Activated CD4-positive, alpha-beta T cell treated with anti-CD3 and anti-CD28 coated beads for 48 hours (primary cell): ENCODE results near the gene EML6.
"Not testable (repeated sequence)": the region's sequence is repeated elsewhere in the genome, so short reads cannot be mapped to it uniquely, and the experiment has no call there.

Source experiments
- DNase-seq: peaks from one replicate; pipeline ENCODE4 v3.0.0-alpha.2; 2020

EML6 gene

DNA sequence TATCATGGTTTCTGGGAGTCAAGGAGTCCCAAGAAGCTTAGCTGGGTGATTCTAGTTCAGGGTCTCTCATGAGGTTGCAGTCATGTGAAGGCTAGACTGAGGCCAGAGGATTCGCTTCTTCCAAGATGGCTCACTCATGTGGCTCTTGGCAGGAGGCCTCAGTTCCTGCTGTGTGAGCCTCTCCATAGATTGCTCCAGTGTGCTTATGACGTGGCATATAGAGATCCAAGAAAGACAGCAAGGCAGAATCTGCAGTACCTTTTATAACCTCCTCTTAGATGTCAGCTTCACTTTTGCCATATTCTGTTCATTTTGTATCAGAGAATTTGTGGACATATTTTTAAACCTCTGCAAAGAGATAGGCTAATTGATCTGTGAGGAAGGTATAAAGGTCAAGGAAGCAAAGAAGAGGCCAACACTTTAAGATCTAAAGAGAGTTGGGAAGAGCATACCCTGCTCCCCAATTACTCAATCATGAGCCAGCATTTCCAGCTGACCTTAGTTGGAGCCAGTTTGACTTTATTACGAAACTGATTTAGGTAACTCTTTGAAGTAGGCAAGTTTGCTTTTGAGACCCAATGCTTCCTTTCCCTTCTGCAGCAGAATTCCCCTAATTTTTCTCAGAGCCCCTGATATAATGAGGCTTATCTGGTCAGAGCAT is 134.7 kb downstream of the EML6 start:
- no peak for DNase-seq

DNA sequence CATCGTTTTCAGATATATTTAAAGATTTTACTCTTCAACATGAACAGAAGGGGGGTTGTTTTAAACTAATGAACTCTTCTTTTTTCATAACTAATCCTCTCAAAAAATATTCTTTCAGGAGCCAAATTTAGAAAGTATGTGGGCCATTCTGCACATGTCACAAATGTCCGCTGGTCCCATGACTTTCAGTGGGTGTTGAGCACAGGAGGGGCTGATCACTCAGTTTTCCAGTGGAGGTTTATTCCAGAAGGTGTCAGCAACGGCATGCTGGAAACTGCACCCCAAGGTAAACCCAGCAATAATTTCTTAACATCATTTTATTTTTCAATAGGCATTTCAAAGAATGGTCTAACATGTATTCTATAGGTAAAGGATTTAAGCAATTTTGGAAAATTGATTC is 136.0 kb downstream of the EML6 start:
- no peak for DNase-seq

DNA sequence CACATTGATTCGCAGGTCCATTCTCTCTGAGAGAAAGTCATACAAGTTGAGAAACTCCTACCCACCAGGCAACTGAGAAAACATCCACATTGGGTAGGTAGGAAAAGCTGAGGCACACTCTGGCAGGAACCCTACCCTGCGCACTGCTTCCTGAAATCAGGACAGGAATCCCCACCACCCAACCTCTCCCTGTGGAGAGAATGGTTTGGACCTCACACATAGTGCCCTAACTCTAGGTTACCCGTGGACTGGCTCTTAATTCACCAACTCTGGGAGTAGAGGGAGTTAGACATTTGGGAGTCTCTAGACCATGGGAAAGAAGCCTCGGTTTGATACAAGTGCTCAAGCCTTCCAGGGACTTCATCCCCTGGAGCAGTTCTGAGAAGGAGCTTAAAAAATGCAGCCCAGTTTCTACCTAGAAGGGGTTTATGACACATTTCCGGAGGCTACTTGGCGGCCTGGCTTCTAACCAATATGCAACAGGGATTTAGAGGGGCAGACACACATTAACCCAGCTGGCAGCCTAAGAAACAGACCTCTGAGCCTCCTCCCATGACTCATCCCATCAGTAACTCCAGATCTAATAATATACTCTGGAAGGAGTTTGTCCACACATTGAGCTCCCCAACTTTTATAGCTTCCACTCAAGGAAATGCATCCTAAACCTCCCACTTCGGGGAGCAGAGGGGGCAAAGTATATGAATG is 136.7 kb downstream of the EML6 start:
- no peak for DNase-seq

DNA sequence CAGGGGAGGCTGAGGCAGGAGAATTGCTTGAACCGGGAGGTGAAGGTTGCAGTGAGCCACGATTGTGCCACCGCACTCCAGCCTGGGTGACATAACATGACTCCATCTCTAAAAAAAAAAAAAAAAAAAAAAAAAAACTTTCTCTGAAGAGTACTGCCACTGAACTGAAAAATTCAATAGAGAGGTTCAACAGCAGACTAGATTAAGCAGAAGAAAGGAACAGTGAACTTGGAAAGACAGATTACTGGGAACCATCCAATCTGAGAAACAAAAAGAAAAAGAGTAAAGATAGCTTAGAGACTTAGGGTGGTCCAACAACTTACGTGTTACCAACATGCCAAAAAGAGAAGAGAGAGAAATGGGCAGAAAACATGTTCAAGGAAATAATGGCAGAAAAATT is 138.8 kb downstream of the EML6 start:
- DNase-seq: no peak

DNA sequence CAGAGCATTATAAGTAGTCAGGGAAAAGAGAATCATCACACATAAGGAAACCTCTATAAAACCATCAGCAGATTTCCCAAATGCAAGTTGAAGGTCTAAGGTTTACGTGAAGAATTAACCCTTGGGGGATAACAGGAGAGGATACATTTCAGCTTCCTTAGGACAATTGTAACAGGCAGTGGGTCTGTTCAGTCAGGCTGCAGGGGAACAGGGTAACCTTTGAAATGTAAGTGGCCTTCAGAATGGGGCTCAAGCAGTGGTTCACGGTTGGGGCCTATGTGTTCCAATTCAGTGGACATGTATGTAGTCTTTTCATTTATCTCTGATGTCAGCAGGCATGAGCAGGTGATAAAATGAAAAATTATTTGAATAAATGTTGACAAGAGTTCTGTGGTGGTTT is 139.3 kb downstream of the EML6 start:
- no peak for DNase-seq

DNA sequence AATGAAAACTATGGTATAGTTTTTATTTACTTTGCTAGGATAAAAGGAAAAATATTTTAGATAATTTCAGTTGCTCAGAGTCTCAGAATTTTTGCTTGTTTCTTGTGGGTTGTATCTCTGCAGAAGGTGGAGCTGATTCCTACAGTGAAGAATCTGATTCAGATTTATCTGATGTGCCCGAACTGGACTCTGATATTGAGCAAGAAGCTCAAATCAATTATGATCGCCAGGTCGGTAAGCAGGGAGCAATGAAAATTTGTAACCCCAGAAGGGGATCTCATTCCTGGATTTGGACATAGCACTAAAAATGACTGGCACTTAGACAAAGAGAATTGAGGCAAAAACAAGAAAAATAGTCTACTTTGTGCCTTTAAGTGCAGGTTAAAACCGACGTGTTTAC is 140.2 kb downstream of the EML6 start:
- DNase-seq: no peak

DNA sequence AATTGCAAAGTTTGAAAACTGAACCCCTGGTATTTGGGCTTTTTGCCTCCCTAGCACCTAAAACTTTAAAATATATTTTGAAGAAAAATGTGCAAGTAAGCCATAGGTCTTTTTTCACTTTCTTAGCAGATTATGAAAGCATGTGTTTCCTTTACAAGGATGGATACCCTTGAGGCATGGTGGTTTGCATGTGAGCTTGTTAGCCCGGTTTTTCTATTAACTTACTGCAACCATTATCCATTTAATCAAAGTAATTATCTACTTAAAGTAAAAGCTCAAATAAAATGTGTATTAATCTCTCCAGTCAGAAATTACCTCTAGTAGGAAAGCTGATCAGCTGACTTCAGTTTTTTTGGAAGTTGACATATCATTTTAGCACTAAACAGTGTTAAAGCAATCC is 140.6 kb downstream of the EML6 start:
- no peak for DNase-seq

DNA sequence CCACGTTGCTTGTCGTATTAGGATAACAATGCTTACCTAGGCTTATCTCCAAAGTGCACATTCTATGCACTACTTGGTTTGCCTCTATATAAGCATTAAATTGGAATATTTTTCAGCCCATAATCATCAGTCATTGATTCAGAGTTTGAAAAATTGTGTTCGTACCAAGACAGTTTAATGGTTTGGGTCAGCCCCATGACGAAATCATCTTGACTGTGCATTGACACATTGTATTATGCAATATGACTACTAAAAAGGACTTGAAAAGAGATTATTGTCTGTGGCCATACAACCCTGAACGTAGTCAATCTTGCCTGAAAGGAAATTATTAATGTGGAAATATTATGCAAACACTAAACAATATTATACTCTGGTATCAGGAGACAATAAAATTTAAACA is 141.3 kb downstream of the EML6 start:
- DNase-seq: no peak

DNA sequence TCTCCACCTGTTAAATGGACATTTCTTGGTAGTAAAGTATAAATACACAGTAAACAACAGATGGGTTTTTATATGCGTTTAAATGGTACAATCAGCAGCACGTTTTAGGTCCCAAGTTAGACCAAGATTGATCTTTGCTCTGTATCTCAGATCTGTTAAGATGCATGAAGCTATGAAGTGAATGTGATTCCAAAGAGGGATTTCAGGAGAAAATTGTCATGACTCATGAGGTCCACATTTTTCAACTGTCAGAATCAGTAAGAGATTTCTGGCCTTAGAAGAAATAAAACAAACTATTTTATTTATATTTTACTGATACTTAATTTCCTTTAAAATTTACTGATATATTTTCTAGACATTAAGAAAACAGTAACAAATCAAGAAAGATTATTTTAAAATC is 142.7 kb downstream of the EML6 start:
- DNase-seq: no peak

DNA sequence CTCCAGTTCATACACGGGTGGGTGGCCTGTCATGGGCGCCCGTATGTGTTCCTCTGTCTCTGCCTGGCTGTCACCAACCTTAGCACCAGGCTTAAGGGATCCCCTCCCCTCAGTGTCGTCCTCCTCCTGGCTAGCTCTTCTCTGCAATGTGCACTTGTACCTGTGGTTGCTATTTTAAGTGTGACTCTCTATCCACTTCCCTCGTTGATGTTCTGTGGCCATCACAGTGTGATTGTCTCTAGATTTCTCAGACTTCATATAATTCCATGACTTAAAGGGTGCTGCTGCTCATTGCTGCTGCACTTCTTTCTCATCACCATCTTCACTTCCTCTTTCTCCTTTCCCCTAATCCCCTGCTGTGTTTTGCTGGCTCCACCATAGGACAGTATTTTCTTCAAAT is 143.4 kb downstream of the EML6 start:
- no peak for DNase-seq

DNA sequence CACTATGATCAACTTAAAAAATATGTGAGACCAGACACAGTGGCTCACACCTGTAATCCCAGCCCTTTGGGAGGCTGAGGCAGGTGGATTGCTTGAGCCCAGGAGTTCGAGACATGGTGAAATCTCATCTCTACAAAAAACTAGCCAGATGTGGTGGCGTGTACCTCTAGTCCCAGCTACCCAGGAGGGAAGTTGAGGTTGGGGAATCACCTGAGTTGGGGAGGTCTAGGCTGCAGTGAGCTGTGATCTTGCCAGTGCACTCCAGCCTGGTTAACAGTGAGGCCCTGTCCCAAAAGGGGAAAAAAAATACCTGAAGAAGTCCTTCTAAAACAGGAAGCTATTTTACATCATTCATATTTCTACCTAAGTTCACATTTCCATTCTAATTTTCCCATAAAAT is 144.0 kb downstream of the EML6 start:
- DNase-seq: no peak

DNA sequence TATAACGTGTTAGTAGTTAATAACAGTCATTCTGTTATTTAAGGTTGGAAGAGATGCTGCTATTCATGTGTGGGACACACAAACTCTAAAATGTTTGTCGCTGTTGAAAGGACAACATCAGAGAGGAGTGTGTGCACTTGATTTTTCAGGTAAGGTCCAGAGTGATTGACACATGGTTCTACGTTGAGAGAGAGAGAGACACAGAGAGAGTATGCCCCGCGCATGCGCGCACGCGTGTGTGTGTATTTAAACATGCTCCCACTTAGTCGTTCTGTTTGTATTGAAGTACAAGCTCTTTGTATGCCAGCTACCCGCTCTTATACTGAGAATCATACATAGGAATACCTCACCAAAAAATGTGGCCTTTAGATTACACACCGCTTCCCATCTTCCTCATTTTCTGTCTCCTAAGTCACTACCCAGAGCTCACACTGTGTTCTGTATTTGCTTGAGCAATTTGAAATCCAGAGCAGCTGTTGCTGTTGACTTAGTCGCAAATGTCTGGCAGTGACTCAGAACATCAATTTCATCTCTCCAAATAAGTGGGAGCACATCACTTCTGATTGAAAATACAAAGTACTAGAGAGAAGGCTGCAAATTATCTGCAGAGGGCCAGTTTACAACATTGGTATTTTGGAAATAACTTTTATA is 148.1 kb downstream of the EML6 start:
- DNase-seq: no peak

DNA sequence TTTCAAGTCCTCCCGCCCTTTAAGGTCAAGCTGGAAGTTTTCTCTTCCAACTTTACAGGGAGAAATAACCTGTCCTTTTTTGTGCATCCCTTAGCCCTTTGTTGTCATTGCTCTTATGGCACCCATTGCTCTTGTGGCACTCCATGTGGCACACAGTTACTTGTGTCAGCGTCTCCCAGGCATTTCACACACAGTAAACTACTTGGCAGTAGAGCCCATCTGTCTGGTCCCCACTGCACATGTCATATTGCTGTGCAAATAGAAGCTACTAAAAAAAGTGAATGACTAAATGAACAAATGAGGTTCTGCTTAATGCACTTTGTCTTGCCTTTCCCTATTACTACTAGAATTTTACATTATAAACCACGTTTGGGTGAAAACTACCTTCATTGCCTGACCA is 149.3 kb downstream of the EML6 start:
- no peak for DNase-seq

DNA sequence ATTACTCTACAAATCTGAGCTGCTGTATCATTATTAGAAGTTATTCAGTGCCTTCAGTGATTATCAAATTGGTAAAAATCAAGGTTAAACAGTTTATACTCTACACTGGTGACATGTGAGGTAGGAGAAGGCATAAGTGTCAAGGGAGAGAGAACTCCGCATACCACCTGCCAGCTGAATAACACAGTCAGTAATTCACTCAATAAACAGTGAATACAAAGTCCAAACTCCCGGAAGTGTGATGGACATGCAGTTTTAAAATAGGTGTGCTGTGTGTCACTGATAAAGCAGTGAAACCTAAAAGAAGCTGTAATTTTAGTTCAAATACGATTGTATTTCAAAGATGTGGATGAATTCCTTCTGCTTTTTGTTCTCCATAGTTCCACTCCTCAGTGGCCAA is 149.8 kb downstream of the EML6 start:
- DNase-seq: not testable (repeated sequence)

DNA sequence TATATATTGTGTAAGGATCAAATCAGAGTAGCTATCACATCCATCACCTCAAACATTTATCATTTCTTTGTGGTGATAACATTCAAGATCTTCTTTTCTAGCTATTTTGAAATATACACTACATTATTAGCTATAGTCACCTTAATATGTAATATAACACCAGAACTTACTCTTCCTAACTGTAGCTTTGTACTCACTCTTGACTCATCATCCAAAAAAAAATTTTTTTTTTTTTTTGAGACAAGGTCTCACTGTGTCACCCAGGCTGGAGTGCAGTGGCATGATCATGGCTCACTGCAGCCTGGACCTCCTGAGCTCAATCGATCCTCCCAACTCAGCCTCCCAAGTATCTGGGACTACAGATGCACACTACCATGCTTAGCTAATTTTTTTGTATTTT is 153.3 kb downstream of the EML6 start:
- DNase-seq: no peak

DNA sequence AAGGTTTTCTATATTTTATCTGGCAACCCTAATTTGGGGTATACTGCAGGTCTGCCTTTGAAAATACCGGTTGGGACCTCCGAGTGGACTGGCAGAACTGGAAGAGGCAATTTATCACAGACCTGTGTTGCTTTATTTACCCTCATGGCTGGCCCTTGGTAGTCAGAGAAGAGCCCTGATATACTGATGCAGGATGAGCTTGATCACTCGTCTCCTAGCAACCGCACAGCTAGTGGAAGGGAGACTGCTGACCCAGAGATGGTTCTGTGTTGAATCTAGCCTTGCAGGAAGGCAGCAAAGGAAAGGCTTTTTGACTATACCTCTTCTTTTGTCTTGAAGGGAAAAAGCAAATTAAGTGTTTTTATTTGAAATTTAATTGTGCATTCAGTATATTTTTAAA is 154.7 kb downstream of the EML6 start:
- no peak for DNase-seq

DNA sequence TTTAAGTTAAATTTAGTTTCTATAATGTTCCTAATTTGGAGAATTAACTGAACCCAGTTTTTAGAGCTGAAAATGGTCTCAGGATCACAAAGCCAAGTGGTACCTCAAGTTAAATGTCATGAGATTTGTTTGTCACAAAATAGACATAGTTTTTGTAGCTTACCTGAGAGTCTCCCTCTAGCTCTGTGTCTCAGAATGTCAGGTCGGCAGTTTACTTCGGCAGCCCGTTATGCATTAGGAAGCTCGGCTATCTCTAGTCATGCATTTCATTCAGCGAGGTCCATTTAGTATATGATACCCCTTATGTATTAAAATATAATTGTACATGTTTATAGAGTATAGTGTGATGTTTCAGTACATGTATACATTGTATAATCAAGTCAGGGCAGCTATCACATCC is 155.6 kb downstream of the EML6 start:
- no peak for DNase-seq

DNA sequence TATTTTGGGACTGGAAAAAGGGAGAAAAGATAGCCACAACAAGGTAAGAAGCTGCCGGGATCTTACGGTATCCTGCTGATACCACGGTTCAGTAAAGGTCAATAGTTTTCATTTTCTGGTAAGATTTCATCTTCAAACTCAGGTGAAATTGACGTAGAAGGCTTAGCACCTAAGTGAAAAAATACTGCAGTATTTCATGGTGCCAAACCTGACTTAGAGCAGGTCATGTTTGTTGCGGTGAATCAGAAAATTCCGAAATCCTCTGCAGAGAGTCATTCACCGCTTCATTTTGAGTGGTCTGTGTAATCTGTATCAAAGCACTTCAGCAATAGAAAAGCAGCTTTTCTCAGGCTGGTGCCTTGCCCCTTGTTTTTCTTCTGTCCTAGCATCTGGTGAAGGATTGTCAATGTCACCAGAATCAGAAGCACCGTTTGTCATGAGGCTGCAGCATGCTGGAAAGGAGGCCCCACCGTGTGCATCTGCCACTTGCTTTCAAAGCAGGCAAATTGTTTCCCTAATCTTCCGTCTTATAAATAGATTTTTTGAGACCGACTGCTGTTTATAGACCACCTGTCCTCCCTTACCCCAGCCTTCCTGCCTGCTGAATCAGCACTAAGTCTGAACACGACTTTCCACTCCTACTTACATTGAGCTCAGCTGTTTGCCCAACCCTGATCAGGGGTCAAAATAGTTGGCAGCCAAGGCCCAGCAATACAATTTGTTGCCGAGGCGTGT is 156.3 kb downstream of the EML6 start:
- no peak for DNase-seq

DNA sequence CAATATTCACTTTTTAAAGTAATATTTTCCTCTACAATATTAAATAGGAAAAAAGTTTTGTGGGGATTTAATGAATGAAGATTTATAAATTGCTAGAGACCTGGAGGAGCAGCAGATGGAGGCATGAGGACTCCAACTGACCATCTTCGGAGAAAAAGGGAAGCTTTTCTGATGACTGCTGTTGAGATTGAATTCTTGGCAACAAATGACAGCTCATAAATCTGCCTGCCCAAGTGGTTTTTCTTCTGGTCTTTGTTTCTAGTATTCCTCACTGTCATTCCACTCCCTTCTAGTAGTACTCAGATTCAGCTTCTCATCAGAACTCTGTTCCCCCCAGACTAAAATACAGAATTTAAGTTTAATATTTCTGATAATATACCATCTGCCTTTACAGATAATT is 157.0 kb downstream of the EML6 start:
- DNase-seq: no peak

DNA sequence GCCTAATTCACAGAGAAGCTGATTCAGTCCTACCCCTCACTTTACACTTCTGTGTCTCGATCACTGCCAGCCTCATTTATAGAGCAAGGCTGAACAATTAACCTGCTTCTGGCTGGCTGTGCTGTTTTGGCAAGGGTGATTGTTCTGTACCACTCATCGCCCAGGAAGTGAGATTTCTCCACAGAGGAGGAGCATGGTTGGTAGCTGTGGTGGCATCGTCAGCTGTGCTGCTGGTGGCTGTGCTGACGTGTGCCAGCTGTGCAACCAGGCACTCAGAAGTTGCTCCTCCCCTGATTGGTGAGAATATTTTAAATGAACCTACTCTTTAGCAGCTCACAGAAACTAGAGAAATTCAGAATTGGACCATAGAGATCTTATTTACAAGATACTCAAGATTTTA is 158.3 kb downstream of the EML6 start:
- peak; percentile 14 for DNase-seq

DNA sequence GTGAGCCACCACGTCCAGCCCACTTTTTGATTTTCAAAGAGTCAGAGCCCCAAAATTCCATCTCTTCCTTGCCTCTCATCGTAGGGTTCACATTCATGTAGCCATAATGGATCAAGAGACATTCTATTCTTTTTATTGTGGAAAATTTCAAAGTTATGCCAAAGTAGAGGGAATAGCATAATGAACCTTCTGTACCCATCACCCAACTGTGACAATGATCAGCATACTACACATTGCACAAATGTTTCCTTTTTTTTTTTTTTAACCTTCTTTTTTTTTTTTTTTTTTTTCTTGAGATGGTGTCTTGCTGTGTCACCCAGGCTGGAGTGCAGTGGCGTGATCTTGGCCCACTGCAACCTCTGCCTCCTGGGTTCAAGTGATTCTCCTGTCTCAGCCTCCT is 162.4 kb downstream of the EML6 start:
- no peak for DNase-seq

DNA sequence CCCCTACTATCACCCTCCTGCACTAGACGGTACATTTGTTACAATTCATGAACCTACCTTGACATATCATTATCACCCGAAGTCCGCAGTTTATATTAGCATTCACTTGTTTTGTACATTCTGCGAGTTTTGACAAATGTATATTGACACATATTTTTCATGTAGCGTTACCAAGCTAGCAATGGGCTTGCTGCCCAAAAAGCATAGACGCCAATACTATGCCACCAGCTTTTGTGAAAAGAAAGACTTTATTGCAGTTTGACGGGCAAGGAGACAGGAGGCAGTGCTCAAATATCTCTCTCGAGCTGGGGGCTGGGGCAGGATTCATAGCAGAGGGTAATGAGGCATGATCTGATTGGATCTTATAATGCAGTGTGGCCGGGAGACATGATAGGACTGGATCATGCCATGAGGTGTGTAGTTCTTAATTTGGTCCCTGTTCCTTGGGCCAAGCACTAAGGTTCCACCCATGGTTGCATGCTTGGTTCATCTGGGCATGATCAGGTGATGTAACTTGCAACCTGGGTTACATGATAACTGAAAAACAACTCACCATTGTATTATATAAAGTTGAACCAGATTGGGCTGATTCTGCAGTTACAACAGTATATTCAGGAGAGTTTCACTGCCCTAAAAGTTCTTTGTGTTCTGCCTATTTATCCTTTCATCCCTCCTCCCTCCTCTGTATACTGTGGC is 164.5 kb downstream of the EML6 start:
- no peak for DNase-seq

DNA sequence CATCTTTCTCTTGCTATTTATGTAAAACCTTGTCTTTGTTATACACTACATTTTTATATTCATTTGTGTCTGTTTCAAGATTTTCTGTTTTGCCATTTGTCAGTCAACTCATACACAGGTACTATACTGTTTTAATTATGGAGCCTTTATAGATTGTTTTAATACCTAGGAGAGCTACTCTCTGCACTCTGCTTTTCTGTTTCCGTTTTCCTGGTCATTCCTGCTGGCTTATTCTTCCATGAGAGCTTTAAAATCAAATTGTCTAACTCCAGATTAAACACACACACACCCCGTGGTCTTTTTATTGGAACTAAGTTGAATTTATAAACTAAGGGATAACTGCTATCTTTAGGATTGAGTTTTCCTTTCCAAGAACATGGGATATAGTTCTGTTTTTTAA is 165.6 kb downstream of the EML6 start:
- no peak for DNase-seq
